Thyroid gland (tissue), 4 donors: Measurements from ENCODE around the gene PRRT3. TPM values are rescaled to one million over a fixed set of nuclear protein-coding genes. Genes with fewer than 3 reads are reported as not detected.

Experiments
- DNase-seq, 2 donors: peaks; one replicate each; pipeline ENCODE4 v3.0.0-alpha.2; 2019
- H3K27ac ChIP-seq, 3 donors: fragments of 200-600 bp; sonication (generic); 1 replicate in 2 of 3; 2 replicates in 1 of 3; pipeline ENCODE4 v1.5.1; 2016 to 2019; ENCODE audit warnings: mild to moderate bottlenecking in 1 of 3, moderate library complexity in 1 of 3
- H3K27me3 ChIP-seq: fragments of 200-600 bp; sonication (generic); one replicate; pipeline ENCODE4 v1.5.1; 2019
- H3K36me3 ChIP-seq, 2 donors: fragments of 200-600 bp; sonication (generic); one replicate each; pipeline ENCODE4 v1.5.1; 2016 to 2019
- H3K4me1 ChIP-seq, 2 donors: fragments of 200-600 bp; sonication (generic); one replicate each; pipeline ENCODE4 v1.5.1; 2017 to 2019
- H3K4me3 ChIP-seq, 3 donors: fragments of 200-600 bp; sonication (generic); replicated peaks in 1 of 3; 1 replicate in 2 of 3; 2 replicates in 1 of 3; pipeline ENCODE4 v1.5.1; 2016; ENCODE audit warnings: mild to moderate bottlenecking in 1 of 3
- H3K9me3 ChIP-seq: fragments of 200-600 bp; sonication (generic); one replicate; pipeline ENCODE4 v1.5.1; 2017
- CTCF ChIP-seq, 6 experiments: fragments of 200-600 bp in 3 of 6; fragments of 450-650 bp in 3 of 6; sonication (generic) in 3 of 6; IDR thresholded peaks; one replicate each; pipeline ENCODE4 v1.5.1; 2016 to 2019; ENCODE audit warnings: antibody characterized with exemption in 6 of 6, mild to moderate bottlenecking in 2 of 6, inconsistent platforms in 1 of 6, moderate library complexity in 1 of 6
- POLR2A ChIP-seq, 2 donors: fragments of 450-650 bp; IDR thresholded peaks; one replicate each; pipeline ENCODE4 v1.6.1; 2017; ENCODE audit warnings: antibody characterized with exemption in 2 of 2, mild to moderate bottlenecking in 2 of 2, moderate library complexity in 1 of 2
- WGBS, 2 donors: methylation state at CpG; one replicate each; pipeline ENCODE4 v1.1.5; 2017; 5-methylcytosine and 5-hydroxymethylcytosine counted together
- intact Hi-C: fragments of 100-400 bp; cut with DNase I; formaldehyde crosslinking; loops from one replicate; pipeline ENCODE4 v1.15.1; 2023
- total RNA-seq, 4 donors: library from RNA; depleted of rRNA; stranded (reverse); fragments of >200 nt; gene quantifications; one replicate each; pipeline ENCODE4 v1.2.3, GENCODE V29; 2016

The PRRT3 gene
- total RNA-seq, 4 donors from 2014 or later = 2.8 to 8.5 (median 6.6) TPM

GRCh38 chr3:9916734-9917680 lies 35.2 kb downstream of the PRRT3 start, which contains the start of gene IL17RC:
IL17RC (plus strand) TSS chr3:9917098; CDS start chr3:9917316, 218 bp downstream.
- intact Hi-C loops = no loop called here
- Histone ChIP-seq H3K36me3 (no peaks in the 10 kb centered on the region), H3K4me1 (peaks cover 29 to 33% of the 10 kb centered on the region in 2 donors), H3K9me3 (no peaks in the 10 kb centered on the region), H3K27me3 (no peaks in the 10 kb centered on the region), H3K27ac (peak within 1 kb of the TSS; percentile 69 to 74 (median 71)), H3K4me3 (peak within 1 kb of the TSS; percentile 25 to 46 (median 34))
- peak in 1 of 2 donors; percentile 82 for TF ChIP-seq POLR2A (IDR thresholded peaks at IDR 0.05)
- no peak for TF ChIP-seq CTCF (IDR thresholded peaks at IDR 0.05)
- peak; percentile 92 for DNase-seq
- WGBS, 2 donors = 4 to 9% methylated on average over 12 to 14 of the region's 19 CpGs

- Histone ChIP-seq H3K27me3 (no peaks in the 10 kb centered on the region), H3K27ac (peak overlapping the region; percentile 69 to 74 (median 71)), H3K4me1 (peaks cover 29 to 33% of the 10 kb centered on the region in 2 donors), H3K4me3 (peak overlapping the region in 2 of 3 donors; percentile 26 to 46), H3K36me3 (no peaks in the 10 kb centered on the region), H3K9me3 (no peaks in the 10 kb centered on the region)
- intact Hi-C loops = no loop called here
- TF ChIP-seq POLR2A (IDR thresholded peaks at IDR 0.05) (no peak), CTCF (IDR thresholded peaks at IDR 0.05) (no peak)
- DNase-seq = peak in 1 of 2 donors; percentile 22
- 45 to 59% methylated on average over 5 to 7 of the region's 7 CpGs for WGBS, 2 donors
These were observed 35.9 kb downstream of the PRRT3 start for GRCh38 chr3:9916346-9916733.

- 2 to 20% methylated on average over 1 to 25 of the region's 99 CpGs for WGBS, 2 donors
- H3K4me3 ChIP-seq = peak overlapping the region; percentile 10 to 46 (median 25)
- H3K36me3 ChIP-seq = no peaks in the 10 kb centered on the region
- H3K27ac ChIP-seq = peak overlapping the region; percentile 15 to 74 (median 71)
- intact Hi-C loops = no loop called here
- DNase-seq = peak; percentile 64 to 71
- H3K9me3 ChIP-seq = no peaks in the 10 kb centered on the region
- TF ChIP-seq CTCF (IDR thresholded peaks at IDR 0.05) = peak in 3 of 6 experiments; percentile 14 to 44 (median 20)
- peak in 1 of 2 donors; percentile 39 for TF ChIP-seq POLR2A (IDR thresholded peaks at IDR 0.05)
- H3K4me1 ChIP-seq = peaks cover 29 to 33% of the 10 kb centered on the region in 2 donors
- H3K27me3 ChIP-seq = no peaks in the 10 kb centered on the region
These were observed 36.7 kb downstream of the PRRT3 start for GRCh38 chr3:9915254-9916141.

GRCh38 chr3:9914559-9915253 lies 37.5 kb downstream of the PRRT3 start:
- WGBS, 2 donors = 47 to 94% methylated on average over 5 to 8 of the region's 15 CpGs
- intact Hi-C loops = no loop called here
- H3K36me3 ChIP-seq = no peaks in the 10 kb centered on the region
- H3K27ac ChIP-seq = peak overlapping the region in 2 of 3 donors; percentile 71 to 74
- H3K27me3 ChIP-seq = no peaks in the 10 kb centered on the region
- H3K9me3 ChIP-seq = no peaks in the 10 kb centered on the region
- H3K4me1 ChIP-seq = peaks cover 29 to 33% of the 10 kb centered on the region in 2 donors
- DNase-seq = no peak
- peak overlapping the region in 1 of 3 donors; percentile 46 for H3K4me3 ChIP-seq
- no peak for TF ChIP-seq CTCF (IDR thresholded peaks at IDR 0.05)
- no peak for TF ChIP-seq POLR2A (IDR thresholded peaks at IDR 0.05)
